T-helper 1 cell (primary cell): ENCODE measurements around the gene PBX1.

Source experiments
- DNase-seq, 5 donors: peaks; one replicate each; pipeline ENCODE4 v3.0.0-alpha.2; 2012 to 2020

The PBX1 gene

GRCh38 chr1:164731161-164731876, 172.3 kb downstream of the PBX1 start:
- DNase-seq = no peak

GRCh38 chr1:164733070-164733469, 174.1 kb downstream of the PBX1 start:
- DNase-seq = no peak

GRCh38 chr1:164733734-164734133, 174.8 kb downstream of the PBX1 start:
- no peak for DNase-seq

- no peak for DNase-seq
Observed at GRCh38 chr1:164735315-164736052, 176.5 kb downstream of the PBX1 start.

GRCh38 chr1:164736137-164736536, 177.2 kb downstream of the PBX1 start:
- DNase-seq = no peak

GRCh38 chr1:164739189-164739588, 180.2 kb downstream of the PBX1 start:
- no peak for DNase-seq

GRCh38 chr1:164740000-164740526, 181.1 kb downstream of the PBX1 start:
- DNase-seq = no peak

- DNase-seq = no peak
Observed at GRCh38 chr1:164742745-164743144, 183.8 kb downstream of the PBX1 start.

GRCh38 chr1:164743976-164744375, 185.0 kb downstream of the PBX1 start:
- DNase-seq = no peak

- no peak for DNase-seq
Observed at GRCh38 chr1:164745736-164746135, 186.8 kb downstream of the PBX1 start.

GRCh38 chr1:164746632-164747031, 187.6 kb downstream of the PBX1 start:
- DNase-seq = no peak

- DNase-seq = no peak
Observed at GRCh38 chr1:164748253-164748899, 189.4 kb downstream of the PBX1 start.

- no peak for DNase-seq
Observed at GRCh38 chr1:164753521-164754077, 194.6 kb downstream of the PBX1 start.

- no peak for DNase-seq
Observed at GRCh38 chr1:164754088-164754600, 195.2 kb downstream of the PBX1 start.

GRCh38 chr1:164755690-164756089, 196.7 kb downstream of the PBX1 start:
- DNase-seq = no peak

- DNase-seq = no peak
Observed at GRCh38 chr1:164756741-164757140, 197.8 kb downstream of the PBX1 start.

- no peak for DNase-seq
Observed at GRCh38 chr1:164757625-164758024, 198.6 kb downstream of the PBX1 start.

GRCh38 chr1:164759144-164759920, 200.3 kb downstream of the PBX1 start:
- no peak for DNase-seq

- no peak for DNase-seq
Observed at GRCh38 chr1:164759979-164760469, 201.0 kb downstream of the PBX1 start.

GRCh38 chr1:164760569-164760968, 201.6 kb downstream of the PBX1 start:
- no peak for DNase-seq

- no peak for DNase-seq
Observed at GRCh38 chr1:164761009-164761408, 202.0 kb downstream of the PBX1 start.

GRCh38 chr1:164763098-164763497, 204.1 kb downstream of the PBX1 start:
- no peak for DNase-seq
